Measurements from ENCODE around the gene NRN1L.

The NRN1L gene

DNA sequence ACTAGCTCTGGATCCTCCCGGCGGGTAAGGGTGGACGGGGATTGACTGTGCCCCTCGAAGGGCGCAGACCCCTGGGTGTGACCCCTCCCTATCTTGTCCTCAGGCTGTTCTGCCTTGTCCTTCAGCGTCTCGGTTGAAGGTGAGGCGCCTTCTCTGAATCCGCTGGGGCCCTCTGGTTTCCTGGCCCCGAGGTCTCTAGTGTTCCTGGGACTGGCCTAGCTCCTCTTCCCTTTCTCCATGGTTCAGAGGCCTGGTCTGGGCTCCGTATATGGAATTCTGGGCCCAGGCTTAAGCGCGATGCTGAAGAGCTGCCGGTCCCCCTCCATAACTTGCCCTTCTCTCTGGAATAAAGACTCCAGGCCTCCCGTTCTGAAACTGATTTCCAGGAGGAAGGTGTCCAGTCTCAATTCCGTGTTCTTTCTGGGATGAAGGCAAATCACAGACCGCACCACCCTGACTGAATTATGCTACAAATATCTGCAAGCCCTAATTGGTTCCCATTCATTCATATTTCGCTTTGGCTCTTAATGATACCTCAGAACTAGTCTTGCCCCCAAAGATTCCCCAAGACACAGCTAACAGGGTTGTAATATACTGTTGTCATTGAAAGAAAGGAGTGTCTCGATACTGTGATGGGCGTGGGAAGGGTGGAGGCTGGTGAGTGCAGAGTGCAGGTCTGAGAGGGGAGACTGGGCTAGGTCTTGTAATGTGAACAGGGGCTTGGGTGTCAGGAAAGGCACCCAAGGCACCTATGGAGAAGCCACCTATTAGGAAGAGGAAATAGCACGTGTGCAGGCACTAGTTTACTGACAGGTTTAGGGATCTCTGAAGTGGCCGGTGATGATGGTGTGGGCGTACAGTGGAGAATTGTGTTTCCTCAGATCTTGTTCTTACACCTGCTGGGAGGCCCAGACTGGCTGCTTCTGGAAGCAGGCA lies 11.0 kb upstream of the NRN1L start:
- TF ChIP-seq, protein P1, sequence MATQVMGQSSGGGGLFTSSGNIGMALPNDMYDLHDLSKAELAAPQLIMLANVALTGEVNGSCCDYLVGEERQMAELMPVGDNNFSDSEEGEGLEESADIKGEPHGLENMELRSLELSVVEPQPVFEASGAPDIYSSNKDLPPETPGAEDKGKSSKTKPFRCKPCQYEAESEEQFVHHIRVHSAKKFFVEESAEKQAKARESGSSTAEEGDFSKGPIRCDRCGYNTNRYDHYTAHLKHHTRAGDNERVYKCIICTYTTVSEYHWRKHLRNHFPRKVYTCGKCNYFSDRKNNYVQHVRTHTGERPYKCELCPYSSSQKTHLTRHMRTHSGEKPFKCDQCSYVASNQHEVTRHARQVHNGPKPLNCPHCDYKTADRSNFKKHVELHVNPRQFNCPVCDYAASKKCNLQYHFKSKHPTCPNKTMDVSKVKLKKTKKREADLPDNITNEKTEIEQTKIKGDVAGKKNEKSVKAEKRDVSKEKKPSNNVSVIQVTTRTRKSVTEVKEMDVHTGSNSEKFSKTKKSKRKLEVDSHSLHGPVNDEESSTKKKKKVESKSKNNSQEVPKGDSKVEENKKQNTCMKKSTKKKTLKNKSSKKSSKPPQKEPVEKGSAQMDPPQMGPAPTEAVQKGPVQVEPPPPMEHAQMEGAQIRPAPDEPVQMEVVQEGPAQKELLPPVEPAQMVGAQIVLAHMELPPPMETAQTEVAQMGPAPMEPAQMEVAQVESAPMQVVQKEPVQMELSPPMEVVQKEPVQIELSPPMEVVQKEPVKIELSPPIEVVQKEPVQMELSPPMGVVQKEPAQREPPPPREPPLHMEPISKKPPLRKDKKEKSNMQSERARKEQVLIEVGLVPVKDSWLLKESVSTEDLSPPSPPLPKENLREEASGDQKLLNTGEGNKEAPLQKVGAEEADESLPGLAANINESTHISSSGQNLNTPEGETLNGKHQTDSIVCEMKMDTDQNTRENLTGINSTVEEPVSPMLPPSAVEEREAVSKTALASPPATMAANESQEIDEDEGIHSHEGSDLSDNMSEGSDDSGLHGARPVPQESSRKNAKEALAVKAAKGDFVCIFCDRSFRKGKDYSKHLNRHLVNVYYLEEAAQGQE (IDR thresholded peaks at IDR 0.05; ENCODE audit: insufficient read depth in 1 of 2, low read depth in 2 of 2, low read length in 2 of 2), result no peak

DNA sequence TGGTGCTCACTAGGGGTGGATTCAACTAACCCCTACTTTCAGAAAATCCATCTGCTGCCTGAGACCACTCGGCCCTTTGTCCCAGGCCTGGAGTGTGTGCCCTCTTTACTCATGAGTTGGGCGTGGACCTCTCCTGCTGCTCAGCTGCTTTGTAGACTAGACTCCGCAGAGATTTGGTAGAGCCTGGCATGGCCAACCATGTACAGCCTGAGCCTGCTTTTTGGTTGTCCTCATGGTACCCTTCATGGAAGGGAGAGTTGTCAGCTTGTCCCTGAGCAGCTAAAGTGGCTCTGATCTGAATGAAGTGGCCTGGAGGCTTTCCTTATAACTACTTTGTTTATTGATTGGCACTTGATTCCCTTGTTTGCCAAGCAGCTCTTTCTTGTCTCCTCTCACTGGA lies 10.3 kb upstream of the NRN1L start:
- TF ChIP-seq POLR2AphosphoS5 (IDR thresholded peaks at IDR 0.05; ENCODE audit: low read depth, low read length), result no peak
- TF ChIP-seq, protein P1 (IDR thresholded peaks at IDR 0.05; ENCODE audit: insufficient read depth in 1 of 2, low read depth in 2 of 2, low read length in 2 of 2), result no peak
- TF ChIP-seq FOXP2 (optimal IDR thresholded peaks at IDR 0.05; ENCODE audit: borderline replicate concordance, extremely low read depth, extremely low read length, insufficient read depth), result no peak
- no peak for TF ChIP-seq SIN3A (IDR thresholded peaks at IDR 0.05; ENCODE audit: borderline replicate concordance, insufficient read depth, low read length)
- TF ChIP-seq TAF1 (IDR thresholded peaks at IDR 0.05; ENCODE audit: borderline replicate concordance, insufficient read depth, low read length), result no peak

DNA sequence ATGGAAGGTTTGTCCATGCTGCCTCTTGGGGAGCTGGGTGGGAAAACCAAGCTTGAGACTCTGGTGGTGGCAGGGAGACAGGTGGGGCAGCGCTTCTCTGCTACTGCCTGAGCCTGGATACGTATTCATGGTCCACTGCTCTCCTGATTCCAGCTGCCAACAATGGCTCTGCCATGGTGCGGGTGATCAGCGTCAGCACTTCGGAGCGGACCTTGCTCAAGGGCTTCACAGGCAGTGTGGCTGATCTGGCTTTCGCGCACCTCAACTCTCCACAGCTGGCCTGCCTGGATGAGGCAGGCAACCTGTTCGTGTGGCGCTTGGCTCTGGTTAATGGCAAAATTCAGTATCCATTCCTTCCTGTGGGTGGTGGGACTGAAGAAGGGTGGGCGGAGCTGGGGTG lies 7.6 kb upstream of the NRN1L start:
- TF ChIP-seq FOXP2 (optimal IDR thresholded peaks at IDR 0.05; ENCODE audit: borderline replicate concordance, extremely low read depth, extremely low read length, insufficient read depth), result no peak
- no peak for TF ChIP-seq TAF1 (IDR thresholded peaks at IDR 0.05; ENCODE audit: borderline replicate concordance, insufficient read depth, low read length)
- TF ChIP-seq SIN3A (IDR thresholded peaks at IDR 0.05; ENCODE audit: borderline replicate concordance, insufficient read depth, low read length), result no peak
- no peak for TF ChIP-seq POLR2AphosphoS5 (IDR thresholded peaks at IDR 0.05; ENCODE audit: low read depth, low read length)
- TF ChIP-seq, protein P1 (IDR thresholded peaks at IDR 0.05; ENCODE audit: insufficient read depth in 1 of 2, low read depth in 2 of 2, low read length in 2 of 2), result no peak

DNA sequence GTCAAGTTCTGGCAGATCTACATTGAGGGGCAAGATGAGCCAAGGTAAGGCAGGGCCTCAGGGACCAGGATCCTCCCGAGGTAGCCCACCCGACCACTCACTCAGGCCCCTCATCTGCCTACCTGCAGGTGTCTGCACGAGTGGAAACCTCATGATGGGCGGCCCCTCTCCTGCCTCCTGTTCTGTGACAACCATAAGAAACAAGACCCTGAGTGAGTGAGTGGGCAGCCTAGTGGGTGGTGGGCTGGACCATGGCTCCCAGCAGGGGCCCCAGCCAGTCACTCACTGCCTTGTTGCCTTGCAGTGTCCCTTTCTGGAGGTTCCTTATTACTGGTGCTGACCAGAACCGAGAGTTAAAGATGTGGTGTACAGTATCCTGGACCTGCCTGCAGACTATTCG lies 6.5 kb upstream of the NRN1L start:
- TF ChIP-seq TAF1 (IDR thresholded peaks at IDR 0.05; ENCODE audit: borderline replicate concordance, insufficient read depth, low read length) (no peak), SIN3A (IDR thresholded peaks at IDR 0.05; ENCODE audit: borderline replicate concordance, insufficient read depth, low read length) (no peak), FOXP2 (optimal IDR thresholded peaks at IDR 0.05; ENCODE audit: borderline replicate concordance, extremely low read depth, extremely low read length, insufficient read depth) (no peak), POLR2AphosphoS5 (IDR thresholded peaks at IDR 0.05; ENCODE audit: low read depth, low read length) (no peak)
- TF ChIP-seq, protein P1 (IDR thresholded peaks at IDR 0.05; ENCODE audit: insufficient read depth in 1 of 2, low read depth in 2 of 2, low read length in 2 of 2), result no peak
